Kidney epithelial cell (primary cell): ENCODE results near the gene NFKBIA. TPM values are rescaled to one million over a fixed set of nuclear protein-coding genes. Genes with fewer than 3 reads are reported as not detected.

Experiments used
- DNase-seq: peaks from one replicate; pipeline ENCODE4 v3.0.0-alpha.2; 2010; ENCODE audit warnings: low read depth
- H3K27me3 ChIP-seq: 2 replicates; pipeline ENCODE4 v1.6.0; 2011; ENCODE audit warnings: low read length; ENCODE audit not compliant: control insufficient read depth, insufficient read depth
- H3K36me3 ChIP-seq: 2 replicates; pipeline ENCODE4 v1.5.1; 2011; ENCODE audit warnings: low read length; ENCODE audit not compliant: control insufficient read depth, insufficient read depth
- H3K4me3 ChIP-seq: 2 replicates; pipeline ENCODE4 v1.5.1; 2011; ENCODE audit warnings: low read depth, mild to moderate bottlenecking, control low read depth, low read length
- CTCF ChIP-seq: IDR thresholded peaks from 2 replicates; pipeline ENCODE4 v1.5.1; 2011; ENCODE audit warnings: mild to moderate bottlenecking, moderate library complexity, low read length, control low read depth, inconsistent platforms; ENCODE audit not compliant: insufficient read depth, poor library complexity, severe bottlenecking
- total RNA-seq: library from RNA; depleted of rRNA; stranded (reverse); fragments of >200 nt; gene quantifications from 2 replicates; pipeline ENCODE4 v1.2.3, GENCODE V29; 2015

Gene NFKBIA
- total RNA-seq, 1 donor from 2014 or later: 196 TPM

- no peak for DNase-seq
- H3K36me3 ChIP-seq: no peaks in the 10 kb centered on the region
- H3K4me3 ChIP-seq: no peak overlapping the region
- no peak for TF ChIP-seq CTCF
- H3K27me3 ChIP-seq: no peaks in the 10 kb centered on the region
These were observed 35.8 kb downstream of the NFKBIA start for GRCh38 chr14:35368583-35369392.

DNA sequence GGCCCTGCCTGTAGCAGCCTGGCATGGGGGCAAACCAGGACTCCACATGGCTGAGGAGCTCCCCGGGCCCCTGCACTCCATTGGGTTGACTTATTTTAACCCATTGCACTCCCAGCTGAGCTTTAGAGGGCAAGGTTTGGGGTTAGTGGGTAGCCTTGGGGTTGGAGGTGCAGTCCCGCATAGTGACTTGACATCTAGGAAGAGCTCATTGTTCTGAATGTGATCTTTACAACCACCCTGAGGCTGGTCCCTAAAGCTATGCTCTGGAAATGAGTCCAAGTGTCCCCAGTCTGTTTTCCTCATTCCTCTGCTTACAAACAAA lies 36.4 kb downstream of the NFKBIA start:
- H3K4me3 ChIP-seq: no peak overlapping the region
- no peak for DNase-seq
- TF ChIP-seq CTCF: no peak
- H3K27me3 ChIP-seq: no peaks in the 10 kb centered on the region
- H3K36me3 ChIP-seq: no peaks in the 10 kb centered on the region

- no peak overlapping the region for H3K4me3 ChIP-seq
- H3K36me3 ChIP-seq: no peaks in the 10 kb centered on the region
- no peaks in the 10 kb centered on the region for H3K27me3 ChIP-seq
- no peak for DNase-seq
- TF ChIP-seq CTCF: no peak
These were observed 37.5 kb downstream of the NFKBIA start for GRCh38 chr14:35367056-35367372.

GRCh38 chr14:35366521-35366976 lies 38.0 kb downstream of the NFKBIA start:
- no peak overlapping the region for H3K4me3 ChIP-seq
- no peak for DNase-seq
- no peaks in the 10 kb centered on the region for H3K27me3 ChIP-seq
- no peak for TF ChIP-seq CTCF
- no peaks in the 10 kb centered on the region for H3K36me3 ChIP-seq

GRCh38 chr14:35366056-35366451 lies 38.5 kb downstream of the NFKBIA start:
- no peaks in the 10 kb centered on the region for H3K27me3 ChIP-seq
- DNase-seq: no peak
- H3K36me3 ChIP-seq: no peaks in the 10 kb centered on the region
- no peak overlapping the region for H3K4me3 ChIP-seq
- no peak for TF ChIP-seq CTCF
